Duodenal mucosa (tissue), 2 donors: Measurements from ENCODE around the gene SMPD1.

ENCODE experiments used
- H3K27ac ChIP-seq: one replicate; pipeline ENCODE4 v1.7.0; 2013; ENCODE audit warnings: low read depth, low read length
- H3K27me3 ChIP-seq, 2 donors: one replicate each; pipeline ENCODE4 v1.7.0; 2013; ENCODE audit warnings: low read length in 2 of 2, control low read depth in 1 of 2; ENCODE audit not compliant: insufficient read depth in 2 of 2, control insufficient read depth in 1 of 2
- H3K36me3 ChIP-seq, 2 donors: one replicate each; pipeline ENCODE4 v1.7.0; 2013; ENCODE audit warnings: low read length in 2 of 2, control low read depth in 1 of 2; ENCODE audit not compliant: insufficient read depth in 2 of 2, control insufficient read depth in 1 of 2
- H3K4me1 ChIP-seq, 2 donors: one replicate each; pipeline ENCODE4 v1.7.0; 2013; ENCODE audit warnings: low read length in 2 of 2, control low read depth in 1 of 2; ENCODE audit not compliant: insufficient read depth in 2 of 2, control insufficient read depth in 1 of 2
- H3K4me3 ChIP-seq, 2 donors: one replicate each; pipeline ENCODE4 v1.7.0; 2013; ENCODE audit warnings: low read length in 2 of 2, low read depth in 1 of 2
- H3K9ac ChIP-seq, 2 donors: one replicate each; pipeline ENCODE4 v1.7.0; 2013; ENCODE audit warnings: low read length in 2 of 2, low read depth in 1 of 2
- H3K9me3 ChIP-seq, 2 donors: one replicate each; pipeline ENCODE4 v1.7.0; 2013; ENCODE audit warnings: low read length in 2 of 2, control low read depth in 1 of 2; ENCODE audit not compliant: control insufficient read depth in 1 of 2

Gene SMPD1

DNA sequence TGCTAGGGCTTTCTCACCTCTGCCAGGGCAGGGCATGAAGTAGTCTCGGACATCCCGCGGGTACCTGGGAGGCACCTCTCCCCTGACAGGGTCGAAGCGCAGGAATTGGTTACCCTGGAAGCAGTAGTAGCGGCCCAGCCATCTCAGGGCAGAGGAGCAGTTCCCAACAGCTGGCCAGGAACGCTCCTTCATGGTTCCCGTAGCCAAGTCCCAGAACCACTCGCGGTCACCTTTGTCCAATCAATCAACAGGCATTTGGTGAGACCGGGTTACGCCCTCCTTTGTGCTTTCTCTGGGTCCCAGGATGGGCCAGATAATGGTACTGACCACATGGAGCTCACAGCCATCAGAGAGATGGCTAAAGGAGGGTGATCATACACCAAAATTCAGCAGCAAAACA lies 47.1 kb downstream of the SMPD1 start:
- Histone ChIP-seq H3K36me3 (no peaks in the 10 kb centered on the region), H3K27me3 (no peaks in the 10 kb centered on the region), H3K9ac (no peak overlapping the region), H3K4me1 (peaks cover 0 to 9% of the 10 kb centered on the region in 2 donors), H3K9me3 (no peaks in the 10 kb centered on the region), H3K27ac (no peak overlapping the region), H3K4me3 (no peak overlapping the region)

DNA sequence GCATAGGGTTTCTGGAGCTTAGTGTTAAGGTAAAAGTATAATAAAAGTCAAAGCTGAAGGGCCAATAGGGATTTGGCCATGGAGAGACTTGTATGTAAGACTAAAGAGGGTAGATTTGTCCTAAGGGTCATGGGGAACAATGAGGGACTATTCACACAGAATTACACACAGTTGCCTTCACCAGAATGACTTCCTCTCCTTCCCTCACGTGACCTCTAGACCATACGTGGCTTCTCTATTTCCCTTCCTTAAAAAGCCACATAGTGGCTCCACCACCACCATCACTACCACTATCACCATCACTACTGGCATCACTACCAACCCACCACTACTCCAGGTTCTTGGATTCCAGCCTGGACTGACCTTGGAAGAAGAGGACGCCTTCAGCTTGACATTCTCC lies 47.7 kb downstream of the SMPD1 start:
- no peaks in the 10 kb centered on the region for H3K27me3 ChIP-seq
- no peaks in the 10 kb centered on the region for H3K9me3 ChIP-seq
- H3K4me1 ChIP-seq, result peaks cover 0 to 9% of the 10 kb centered on the region in 2 donors
- no peak overlapping the region for H3K27ac ChIP-seq
- H3K9ac ChIP-seq, result no peak overlapping the region
- no peak overlapping the region for H3K4me3 ChIP-seq
- H3K36me3 ChIP-seq, result no peaks in the 10 kb centered on the region

DNA sequence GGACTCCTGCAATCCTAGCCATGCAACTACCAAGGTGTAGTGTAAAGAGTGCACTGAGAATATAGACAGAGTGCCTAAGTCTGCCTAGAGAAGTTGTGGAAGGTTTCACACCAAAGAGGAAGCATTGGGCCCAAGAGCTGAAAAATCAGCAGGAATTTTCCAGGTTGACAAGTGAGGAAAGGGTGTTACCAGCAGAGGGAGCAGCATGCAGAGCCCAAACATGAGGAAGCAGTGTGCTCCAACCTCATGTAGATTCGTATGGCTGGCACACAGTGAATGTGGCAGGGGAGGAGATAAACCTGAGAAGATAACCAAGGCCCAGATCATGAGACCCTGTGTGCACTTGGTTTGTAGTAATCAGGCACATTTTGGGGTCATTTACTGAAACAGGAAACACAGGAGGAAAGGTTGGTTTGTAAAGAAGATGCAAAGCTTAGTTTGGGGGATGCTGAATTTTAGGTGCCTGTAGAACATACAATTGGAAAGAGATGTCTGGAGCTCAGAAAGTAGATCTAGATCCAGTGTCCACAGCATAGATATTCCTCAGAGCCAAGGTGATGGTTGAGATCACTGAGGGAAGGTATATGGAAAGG lies 48.8 kb downstream of the SMPD1 start:
- Histone ChIP-seq H3K9me3 (no peaks in the 10 kb centered on the region), H3K4me3 (no peak overlapping the region), H3K36me3 (no peaks in the 10 kb centered on the region), H3K27me3 (no peaks in the 10 kb centered on the region), H3K9ac (no peak overlapping the region), H3K27ac (no peak overlapping the region), H3K4me1 (peaks cover 0 to 9% of the 10 kb centered on the region in 2 donors)

DNA sequence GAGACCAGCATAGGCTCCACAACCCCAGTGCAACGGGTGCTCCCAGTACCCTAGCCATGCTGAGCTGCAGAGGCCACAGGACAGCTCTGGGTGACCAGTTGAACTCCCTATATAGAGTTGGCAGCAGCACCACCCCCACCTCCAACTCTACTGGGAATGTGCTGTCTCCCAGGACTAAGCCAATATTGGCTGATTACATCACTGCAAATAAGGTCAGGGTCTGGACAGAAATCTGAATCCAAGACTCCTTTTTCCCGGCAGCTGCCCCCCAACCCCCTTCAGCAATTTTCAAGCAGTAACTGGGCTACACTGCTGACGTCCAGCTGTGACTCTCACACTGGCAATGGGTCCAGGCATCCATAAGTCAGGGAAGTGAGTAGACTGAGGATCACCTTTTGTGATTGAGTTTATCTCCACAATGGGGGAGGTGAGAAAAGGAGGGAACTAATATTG lies 50.7 kb downstream of the SMPD1 start, which contains the start of gene HPX:
TSS of gene HPX (minus strand) at position 82 of the 453 bp plus-strand sequence. CDS start at position 58, 24 bp downstream.
- no peak within 1 kb of the TSS for H3K9ac ChIP-seq
- H3K36me3 ChIP-seq, result no peaks in the 10 kb centered on the region
- H3K9me3 ChIP-seq, result no peaks in the 10 kb centered on the region
- H3K27ac ChIP-seq, result no peak within 1 kb of the TSS
- H3K4me3 ChIP-seq, result no peak within 1 kb of the TSS
- H3K27me3 ChIP-seq, result no peaks in the 10 kb centered on the region
- peaks cover 0 to 9% of the 10 kb centered on the region in 2 donors for H3K4me1 ChIP-seq

DNA sequence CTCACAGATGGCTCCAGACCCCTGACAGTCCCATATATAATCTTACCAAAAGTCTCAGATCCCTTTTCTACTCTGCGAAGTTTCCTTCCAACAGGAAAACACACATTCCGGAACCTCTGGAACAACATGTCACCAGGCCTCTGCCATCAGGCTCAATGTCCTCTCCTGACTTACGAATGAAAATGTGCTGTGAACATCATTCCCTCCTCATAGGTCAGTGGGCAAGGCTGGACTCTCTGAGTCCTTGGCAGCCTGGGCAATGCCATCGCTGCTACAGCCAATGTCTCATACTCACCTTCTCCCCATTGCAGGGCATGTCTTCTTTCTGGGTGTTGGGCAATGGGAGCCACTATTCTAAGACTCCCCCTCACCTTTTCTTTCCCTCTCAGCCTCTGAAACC lies 52.2 kb downstream of the SMPD1 start:
- no peaks in the 10 kb centered on the region for H3K27me3 ChIP-seq

DNA sequence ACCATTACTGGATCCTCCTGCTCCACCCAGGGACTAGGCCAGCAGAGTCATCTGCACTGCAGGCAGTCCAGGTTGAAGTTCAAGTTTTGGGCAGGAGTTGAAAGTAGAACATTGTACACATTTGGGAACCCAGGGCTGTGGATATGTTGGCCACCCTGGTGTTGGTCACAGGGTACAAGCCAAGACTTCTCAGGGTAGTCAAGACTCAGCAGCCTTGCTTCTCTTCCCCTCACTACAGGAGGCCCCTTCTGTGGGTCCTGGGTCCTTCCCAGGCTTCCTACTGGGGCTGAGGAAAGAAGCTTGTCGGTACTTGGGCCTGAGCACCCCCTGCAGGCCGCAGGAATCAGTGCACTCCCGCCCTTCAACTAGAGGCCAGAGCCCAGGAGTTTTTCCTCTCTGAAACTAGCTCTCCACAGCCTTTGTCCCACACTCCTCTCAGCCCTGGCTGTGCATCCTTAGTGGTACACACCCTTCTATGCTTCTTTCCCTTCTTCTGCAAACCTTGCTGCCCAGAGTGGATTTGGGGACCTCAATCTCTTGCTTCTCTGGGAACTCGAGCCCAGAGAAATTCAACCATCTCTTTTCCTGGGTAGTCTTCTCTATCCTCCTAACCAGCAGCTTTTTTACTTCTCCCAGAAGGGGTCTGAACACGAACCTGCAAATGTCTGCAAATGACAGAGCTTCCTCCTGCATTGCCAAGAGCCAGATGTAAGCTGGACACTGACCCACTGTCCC lies 53.2 kb downstream of the SMPD1 start:
- Histone ChIP-seq H3K4me3 (no peak overlapping the region), H3K4me1 (peaks cover 0 to 5% of the 10 kb centered on the region in 2 donors), H3K27ac (no peak overlapping the region), H3K9ac (no peak overlapping the region), H3K9me3 (no peaks in the 10 kb centered on the region), H3K27me3 (no peaks in the 10 kb centered on the region), H3K36me3 (peaks cover 0 to 4% of the 10 kb centered on the region in 2 donors)

More for the DNA sequence above, 52.2 kb downstream of the SMPD1 start:
- H3K9me3 ChIP-seq, result no peaks in the 10 kb centered on the region
- peaks cover 0 to 4% of the 10 kb centered on the region in 2 donors for H3K36me3 ChIP-seq
- no peak overlapping the region for H3K27ac ChIP-seq
- H3K4me3 ChIP-seq, result no peak overlapping the region
- no peak overlapping the region for H3K9ac ChIP-seq
- H3K4me1 ChIP-seq, result peaks cover 0 to 9% of the 10 kb centered on the region in 2 donors
